Urinary bladder (tissue), 4 donors: ENCODE results near the gene ITIH3. TPM values are rescaled to one million over a fixed set of nuclear protein-coding genes. Genes with fewer than 3 reads are reported as not detected.
"Not testable (repeated sequence)": the region's sequence is repeated elsewhere in the genome, so short reads cannot be mapped to it uniquely, and the experiment has no call there.

Source experiments
- DNase-seq: peaks from one replicate; pipeline ENCODE4 v3.0.0-alpha.2; 2015; ENCODE audit errors: extremely low spot score
- H3K27ac ChIP-seq: one replicate; pipeline ENCODE4 v1.5.1; 2013; ENCODE audit warnings: low read depth, mild to moderate bottlenecking, moderate library complexity
- H3K36me3 ChIP-seq: one replicate; pipeline ENCODE4 v1.6.1; 2013; ENCODE audit warnings: mild to moderate bottlenecking, moderate library complexity; ENCODE audit not compliant: insufficient read depth
- H3K4me1 ChIP-seq: one replicate; pipeline ENCODE4 v1.6.1; 2013; ENCODE audit warnings: mild to moderate bottlenecking, moderate library complexity; ENCODE audit not compliant: insufficient read depth
- H3K4me3 ChIP-seq: one replicate; pipeline ENCODE4 v1.5.1; 2013; ENCODE audit warnings: low read depth, low read length
- WGBS: extraction: QIAGEN DNeasy Blood & Tissue Kit; methylation state at CpG from one replicate; pipeline ENCODE4 v1.1.7; 2013; 5-methylcytosine and 5-hydroxymethylcytosine counted together
- polyA plus RNA-seq: library from polyadenylated mRNA; stranded (reverse); fragments of 200-250 nt; gene quantifications from one replicate; pipeline ENCODE4 v1.2.3, GENCODE V29; 2013
- total RNA-seq: library from RNA; depleted of rRNA; stranded (reverse); fragments of >200 nt; gene quantifications from one replicate; pipeline ENCODE4 v1.2.3, GENCODE V29; 2014
- donor health status: healthy with polysubstance abuse.
- donor health status: healthy.

The ITIH3 gene
- total and polyA plus RNA-seq, 2 donors, result 1.4 to 3.1 TPM

GRCh38 chr3:52775877-52776276 is 18.7 kb upstream of the ITIH3 start:
- no peaks in the 10 kb centered on the region for H3K36me3 ChIP-seq
- WGBS, result 54% methylated on average over 8 of the region's 8 CpGs
- H3K27ac ChIP-seq, result no peak overlapping the region
- H3K4me1 ChIP-seq, result no peaks in the 10 kb centered on the region
- no peak overlapping the region for H3K4me3 ChIP-seq
- DNase-seq, result no peak

GRCh38 chr3:52776486-52776885 is 18.1 kb upstream of the ITIH3 start:
- H3K36me3 ChIP-seq, DNase-seq, H3K4me1 ChIP-seq, H3K27ac ChIP-seq, H3K4me3 ChIP-seq: not testable (repeated sequence)
- 83% methylated on average over 6 of the region's 6 CpGs for WGBS

- H3K36me3 ChIP-seq, result no peaks in the 10 kb centered on the region
- H3K27ac ChIP-seq, result no peak within 1 kb of the TSS
- WGBS, result 85% methylated on average over 12 of the region's 12 CpGs
- H3K4me3 ChIP-seq, result no peak within 1 kb of the TSS
- H3K4me1 ChIP-seq, result no peaks in the 10 kb centered on the region
- DNase-seq, result no peak
Observed at GRCh38 chr3:52777127-52777958, 17.3 kb upstream of the ITIH3 start, which contains the start of gene ITIH1. Gene ITIH1 (plus strand): TSS chr3:52777599. CDS start chr3:52777616, 17 bp downstream.

GRCh38 chr3:52777959-52778805 is 16.4 kb upstream of the ITIH3 start:
- 74% methylated on average over 17 of the region's 17 CpGs for WGBS
- no peaks in the 10 kb centered on the region for H3K4me1 ChIP-seq
- H3K27ac ChIP-seq, result no peak overlapping the region
- no peak overlapping the region for H3K4me3 ChIP-seq
- DNase-seq, result no peak
- H3K36me3 ChIP-seq, result no peaks in the 10 kb centered on the region

GRCh38 chr3:52779011-52779836 is 15.4 kb upstream of the ITIH3 start:
- DNase-seq, result no peak
- Histone ChIP-seq H3K4me1 (no peaks in the 10 kb centered on the region), H3K4me3 (no peak overlapping the region), H3K27ac (no peak overlapping the region), H3K36me3 (no peaks in the 10 kb centered on the region)
- WGBS, result 78% methylated on average over 11 of the region's 11 CpGs

- WGBS, result 81% methylated on average over 8 of the region's 8 CpGs
- H3K4me1 ChIP-seq, result no peaks in the 10 kb centered on the region
- DNase-seq, result no peak
Observed at GRCh38 chr3:52779837-52780585, 14.6 kb upstream of the ITIH3 start.

GRCh38 chr3:52781741-52782140 is 12.9 kb upstream of the ITIH3 start:
- no peak overlapping the region for H3K27ac ChIP-seq
- WGBS, result 71% methylated on average over 13 of the region's 13 CpGs
- H3K4me3 ChIP-seq, result no peak overlapping the region
- H3K36me3 ChIP-seq, result no peaks in the 10 kb centered on the region
- no peak for DNase-seq
- H3K4me1 ChIP-seq, result no peaks in the 10 kb centered on the region

More at GRCh38 chr3:52779837-52780585, 14.6 kb upstream of the ITIH3 start:
- H3K4me3 ChIP-seq, result no peak overlapping the region
- no peak overlapping the region for H3K27ac ChIP-seq
- H3K36me3 ChIP-seq, result no peaks in the 10 kb centered on the region

- 65% methylated on average over 12 of the region's 12 CpGs for WGBS
- Histone ChIP-seq H3K36me3 (no peaks in the 10 kb centered on the region), H3K27ac (no peak overlapping the region), H3K4me1 (no peaks in the 10 kb centered on the region), H3K4me3 (no peak overlapping the region)
- no peak for DNase-seq
Observed at GRCh38 chr3:52782412-52783210, 12.0 kb upstream of the ITIH3 start.

- Histone ChIP-seq H3K4me3 (no peak overlapping the region), H3K36me3 (no peaks in the 10 kb centered on the region), H3K27ac (no peak overlapping the region), H3K4me1 (no peaks in the 10 kb centered on the region)
- DNase-seq, result no peak
- 82% methylated on average over 3 of the region's 3 CpGs for WGBS
Observed at GRCh38 chr3:52783211-52783555, 11.4 kb upstream of the ITIH3 start.

- no peak for DNase-seq
- WGBS, result 84% methylated on average over 18 of the region's 18 CpGs
- Histone ChIP-seq H3K36me3 (no peaks in the 10 kb centered on the region), H3K4me1 (no peaks in the 10 kb centered on the region), H3K4me3 (no peak overlapping the region), H3K27ac (no peak overlapping the region)
Observed at GRCh38 chr3:52784021-52784621, 10.5 kb upstream of the ITIH3 start.

GRCh38 chr3:52784931-52785590 is 9.5 kb upstream of the ITIH3 start:
- H3K27ac ChIP-seq, result no peak overlapping the region
- 67% methylated on average over 5 of the region's 5 CpGs for WGBS
- DNase-seq, result no peak
- H3K4me1 ChIP-seq, result no peaks in the 10 kb centered on the region
- H3K36me3 ChIP-seq, result no peaks in the 10 kb centered on the region
- H3K4me3 ChIP-seq, result no peak overlapping the region
